HG02798 (cell line): Measurements from ENCODE around the gene CRTAC1.

ENCODE experiments used
- ATAC-seq: cut with Tn5 transposase; IDR thresholded peaks from one replicate; pipeline ENCODE4 v1.9.1; 2021; ENCODE audit warnings: mild to moderate bottlenecking; ENCODE audit not compliant: unreplicated experiment, poor library complexity

Gene CRTAC1

GRCh38 chr10:97820096-97820704 lies 210.2 kb downstream of the CRTAC1 start:
- no peak for ATAC-seq

DNA sequence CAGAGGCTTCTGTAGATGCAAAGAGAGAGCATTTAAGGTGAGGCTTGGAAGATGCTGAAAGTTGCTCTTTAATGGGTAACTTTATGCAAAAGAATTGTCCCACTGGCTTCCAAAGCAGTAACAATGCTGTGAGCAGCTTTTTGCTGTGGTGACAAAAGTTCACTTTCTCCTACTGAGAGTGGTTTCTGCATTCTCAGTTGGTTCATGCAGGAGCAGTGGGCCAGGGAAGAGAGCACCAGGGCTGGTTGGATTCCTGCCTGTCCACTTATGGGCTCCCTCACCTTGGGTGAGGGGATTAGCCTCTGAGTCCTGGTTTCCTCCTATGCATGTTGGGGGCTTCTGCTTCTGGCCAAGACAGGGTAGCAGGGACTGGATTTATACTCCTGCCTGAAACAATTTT lies 211.8 kb downstream of the CRTAC1 start:
- no peak for ATAC-seq

- no peak for ATAC-seq
Measured at GRCh38 chr10:97816609-97817008, 213.8 kb downstream of the CRTAC1 start.
